Measurements from ENCODE around the gene KLHL21. TPM values are rescaled to one million over a fixed set of nuclear protein-coding genes. Genes with fewer than 3 reads are reported as not detected.

Gene KLHL21
- total and polyA plus RNA-seq, 4 donors = 8.7 to 30.4 (median 16.6) TPM

GRCh38 chr1:6627031-6627430, 24.4 kb upstream of the KLHL21 start:
- Histone ChIP-seq H3K4me3 (ENCODE audit: low read depth in 1 of 3, low read length in 3 of 3) (no peak overlapping the region), H3K9ac (ENCODE audit: low read depth in 1 of 2, low read length in 2 of 2) (no peak overlapping the region), H3K4me1 (ENCODE audit: control insufficient read depth in 4 of 4, insufficient read depth in 4 of 4, low read length in 3 of 4) (peaks cover 6 to 44% (median 32%) of the 10 kb centered on the region in 4 donors), H3K9me3 (ENCODE audit: control insufficient read depth in 4 of 4, low read length in 3 of 4) (no peaks in the 10 kb centered on the region), H3K36me3 (ENCODE audit: control insufficient read depth in 4 of 4, insufficient read depth in 3 of 4, low read depth in 1 of 4, low read length in 3 of 4) (peaks cover 0 to 21% (median 8%) of the 10 kb centered on the region in 4 donors), H3K27me3 (ENCODE audit: control insufficient read depth in 4 of 4, insufficient read depth in 4 of 4, low read length in 3 of 4) (no peaks in the 10 kb centered on the region), H3K27ac (ENCODE audit: low read depth in 1 of 2, low read length in 2 of 2) (no peak overlapping the region)
- no peak for DNase-seq (ENCODE audit: low spot score)
- TF ChIP-seq YY1 (IDR thresholded peaks at IDR 0.05) (no peak), HNF4G (IDR thresholded peaks at IDR 0.05) (no peak), EGR1 (IDR thresholded peaks at IDR 0.05; ENCODE audit: low read depth in 2 of 2) (no peak), MAX (IDR thresholded peaks at IDR 0.05) (no peak), HNF4A (conservative IDR thresholded peaks at IDR 0.05) (no peak), NR2F2 (IDR thresholded peaks at IDR 0.05) (no peak), FOXA2 (IDR thresholded peaks at IDR 0.05) (no peak), RAD21 (IDR thresholded peaks at IDR 0.05) (no peak), TAF1 (conservative IDR thresholded peaks at IDR 0.05) (no peak), FOXA1 (IDR thresholded peaks at IDR 0.05) (no peak), RXRA (IDR thresholded peaks at IDR 0.05) (no peak), GABPA (IDR thresholded peaks at IDR 0.05 in 1 of 2, conservative IDR thresholded peaks at IDR 0.05 in 1 of 2) (no peak), JUND (IDR thresholded peaks at IDR 0.05) (no peak)
- TF ChIP-seq, protein P1, sequence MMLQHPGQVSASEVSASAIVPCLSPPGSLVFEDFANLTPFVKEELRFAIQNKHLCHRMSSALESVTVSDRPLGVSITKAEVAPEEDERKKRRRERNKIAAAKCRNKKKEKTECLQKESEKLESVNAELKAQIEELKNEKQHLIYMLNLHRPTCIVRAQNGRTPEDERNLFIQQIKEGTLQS (IDR thresholded peaks at IDR 0.05) = no peak
- TF ChIP-seq, protein P2, sequence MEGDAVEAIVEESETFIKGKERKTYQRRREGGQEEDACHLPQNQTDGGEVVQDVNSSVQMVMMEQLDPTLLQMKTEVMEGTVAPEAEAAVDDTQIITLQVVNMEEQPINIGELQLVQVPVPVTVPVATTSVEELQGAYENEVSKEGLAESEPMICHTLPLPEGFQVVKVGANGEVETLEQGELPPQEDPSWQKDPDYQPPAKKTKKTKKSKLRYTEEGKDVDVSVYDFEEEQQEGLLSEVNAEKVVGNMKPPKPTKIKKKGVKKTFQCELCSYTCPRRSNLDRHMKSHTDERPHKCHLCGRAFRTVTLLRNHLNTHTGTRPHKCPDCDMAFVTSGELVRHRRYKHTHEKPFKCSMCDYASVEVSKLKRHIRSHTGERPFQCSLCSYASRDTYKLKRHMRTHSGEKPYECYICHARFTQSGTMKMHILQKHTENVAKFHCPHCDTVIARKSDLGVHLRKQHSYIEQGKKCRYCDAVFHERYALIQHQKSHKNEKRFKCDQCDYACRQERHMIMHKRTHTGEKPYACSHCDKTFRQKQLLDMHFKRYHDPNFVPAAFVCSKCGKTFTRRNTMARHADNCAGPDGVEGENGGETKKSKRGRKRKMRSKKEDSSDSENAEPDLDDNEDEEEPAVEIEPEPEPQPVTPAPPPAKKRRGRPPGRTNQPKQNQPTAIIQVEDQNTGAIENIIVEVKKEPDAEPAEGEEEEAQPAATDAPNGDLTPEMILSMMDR (IDR thresholded peaks at IDR 0.05; ENCODE audit: low read depth, low read length, missing input control) = no peak
- TF ChIP-seq, protein P3, sequence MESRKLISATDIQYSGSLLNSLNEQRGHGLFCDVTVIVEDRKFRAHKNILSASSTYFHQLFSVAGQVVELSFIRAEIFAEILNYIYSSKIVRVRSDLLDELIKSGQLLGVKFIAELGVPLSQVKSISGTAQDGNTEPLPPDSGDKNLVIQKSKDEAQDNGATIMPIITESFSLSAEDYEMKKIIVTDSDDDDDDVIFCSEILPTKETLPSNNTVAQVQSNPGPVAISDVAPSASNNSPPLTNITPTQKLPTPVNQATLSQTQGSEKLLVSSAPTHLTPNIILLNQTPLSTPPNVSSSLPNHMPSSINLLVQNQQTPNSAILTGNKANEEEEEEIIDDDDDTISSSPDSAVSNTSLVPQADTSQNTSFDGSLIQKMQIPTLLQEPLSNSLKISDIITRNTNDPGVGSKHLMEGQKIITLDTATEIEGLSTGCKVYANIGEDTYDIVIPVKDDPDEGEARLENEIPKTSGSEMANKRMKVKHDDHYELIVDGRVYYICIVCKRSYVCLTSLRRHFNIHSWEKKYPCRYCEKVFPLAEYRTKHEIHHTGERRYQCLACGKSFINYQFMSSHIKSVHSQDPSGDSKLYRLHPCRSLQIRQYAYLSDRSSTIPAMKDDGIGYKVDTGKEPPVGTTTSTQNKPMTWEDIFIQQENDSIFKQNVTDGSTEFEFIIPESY (IDR thresholded peaks at IDR 0.05) = no peak
- TF ChIP-seq, protein P4, sequence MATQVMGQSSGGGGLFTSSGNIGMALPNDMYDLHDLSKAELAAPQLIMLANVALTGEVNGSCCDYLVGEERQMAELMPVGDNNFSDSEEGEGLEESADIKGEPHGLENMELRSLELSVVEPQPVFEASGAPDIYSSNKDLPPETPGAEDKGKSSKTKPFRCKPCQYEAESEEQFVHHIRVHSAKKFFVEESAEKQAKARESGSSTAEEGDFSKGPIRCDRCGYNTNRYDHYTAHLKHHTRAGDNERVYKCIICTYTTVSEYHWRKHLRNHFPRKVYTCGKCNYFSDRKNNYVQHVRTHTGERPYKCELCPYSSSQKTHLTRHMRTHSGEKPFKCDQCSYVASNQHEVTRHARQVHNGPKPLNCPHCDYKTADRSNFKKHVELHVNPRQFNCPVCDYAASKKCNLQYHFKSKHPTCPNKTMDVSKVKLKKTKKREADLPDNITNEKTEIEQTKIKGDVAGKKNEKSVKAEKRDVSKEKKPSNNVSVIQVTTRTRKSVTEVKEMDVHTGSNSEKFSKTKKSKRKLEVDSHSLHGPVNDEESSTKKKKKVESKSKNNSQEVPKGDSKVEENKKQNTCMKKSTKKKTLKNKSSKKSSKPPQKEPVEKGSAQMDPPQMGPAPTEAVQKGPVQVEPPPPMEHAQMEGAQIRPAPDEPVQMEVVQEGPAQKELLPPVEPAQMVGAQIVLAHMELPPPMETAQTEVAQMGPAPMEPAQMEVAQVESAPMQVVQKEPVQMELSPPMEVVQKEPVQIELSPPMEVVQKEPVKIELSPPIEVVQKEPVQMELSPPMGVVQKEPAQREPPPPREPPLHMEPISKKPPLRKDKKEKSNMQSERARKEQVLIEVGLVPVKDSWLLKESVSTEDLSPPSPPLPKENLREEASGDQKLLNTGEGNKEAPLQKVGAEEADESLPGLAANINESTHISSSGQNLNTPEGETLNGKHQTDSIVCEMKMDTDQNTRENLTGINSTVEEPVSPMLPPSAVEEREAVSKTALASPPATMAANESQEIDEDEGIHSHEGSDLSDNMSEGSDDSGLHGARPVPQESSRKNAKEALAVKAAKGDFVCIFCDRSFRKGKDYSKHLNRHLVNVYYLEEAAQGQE (IDR thresholded peaks at IDR 0.05) = no peak
- WGBS = 96% methylated on average over 9 of the region's 9 CpGs
